HL-60 (cell line): Measurements from ENCODE around the gene SPATS2.

ENCODE experiments used
- DNase-seq, 2 experiments: peaks; one replicate each; pipeline ENCODE4 v3.0.0-alpha.2; 2010 to 2020; ENCODE audit warnings: low read depth in 1 of 2, low spot score in 1 of 2
- H3K27ac ChIP-seq: fragments of 250-450 bp; sonication (Bioruptor Pico); replicated peaks from 2 replicates; pipeline ENCODE4 v1.5.1; 2020; ENCODE audit warnings: mild to moderate bottlenecking, moderate library complexity
- H3K27me3 ChIP-seq: fragments of 250-450 bp; sonication (Bioruptor Pico); 2 replicates; pipeline ENCODE4 v1.5.1; 2021; ENCODE audit warnings: mild to moderate bottlenecking, moderate library complexity; ENCODE audit not compliant: insufficient read depth, poor library complexity, severe bottlenecking
- H3K4me3 ChIP-seq: replicated peaks from 2 replicates; pipeline ENCODE4 v1.5.1; 2011; ENCODE audit warnings: mild to moderate bottlenecking, control low read depth, low read length; ENCODE audit not compliant: insufficient read depth
- GABPA ChIP-seq: IDR thresholded peaks from 2 replicates; pipeline ENCODE4 v1.6.1; 2012; ENCODE audit warnings: low read depth
- POLR2AphosphoS5 ChIP-seq: IDR thresholded peaks from 2 replicates; pipeline ENCODE4 v1.6.1; 2012; ENCODE audit warnings: low read depth
- SPI1 ChIP-seq: IDR thresholded peaks from 2 replicates; pipeline ENCODE4 v1.6.1; 2012; ENCODE audit warnings: low read depth, mild to moderate bottlenecking, borderline replicate concordance
- TF ChIP-seq, protein P1 (sequence below): IDR thresholded peaks from one replicate; pipeline ENCODE4 v1.5.1; 2011; ENCODE audit warnings: low read length, control low read depth, inconsistent platforms; ENCODE audit not compliant: insufficient read depth
- TF ChIP-seq, protein P2 (sequence below): IDR thresholded peaks from 2 replicates; pipeline ENCODE4 v1.6.1; 2012; ENCODE audit warnings: low read depth; ENCODE audit not compliant: insufficient replicate concordance

SPATS2 gene

DNA sequence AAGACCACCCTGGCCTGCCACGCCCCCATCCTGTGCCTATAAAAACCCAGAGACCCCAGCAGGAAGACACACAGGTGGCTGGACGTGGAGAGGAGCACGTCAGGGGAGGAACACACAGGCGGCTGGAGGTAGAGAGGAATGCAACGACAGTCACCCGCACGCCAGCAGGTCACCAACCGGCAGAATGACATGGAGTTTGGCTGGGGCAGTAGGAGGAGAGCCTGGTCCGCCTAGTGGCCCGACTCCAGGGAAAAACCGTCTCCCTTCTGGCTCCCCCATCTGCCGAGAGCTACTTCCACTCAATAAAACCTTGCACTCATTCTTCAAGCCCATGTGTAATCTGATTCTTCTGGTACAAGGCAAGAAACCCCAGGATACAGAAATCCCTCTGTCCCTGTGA, 108.8 kb downstream of the SPATS2 start:
- H3K4me3 ChIP-seq, result no peak overlapping the region
- no peaks in the 10 kb centered on the region for H3K27me3 ChIP-seq
- no peak overlapping the region for H3K27ac ChIP-seq
- no peak for DNase-seq
- TF ChIP-seq GABPA, result no peak
- TF ChIP-seq, protein P1, sequence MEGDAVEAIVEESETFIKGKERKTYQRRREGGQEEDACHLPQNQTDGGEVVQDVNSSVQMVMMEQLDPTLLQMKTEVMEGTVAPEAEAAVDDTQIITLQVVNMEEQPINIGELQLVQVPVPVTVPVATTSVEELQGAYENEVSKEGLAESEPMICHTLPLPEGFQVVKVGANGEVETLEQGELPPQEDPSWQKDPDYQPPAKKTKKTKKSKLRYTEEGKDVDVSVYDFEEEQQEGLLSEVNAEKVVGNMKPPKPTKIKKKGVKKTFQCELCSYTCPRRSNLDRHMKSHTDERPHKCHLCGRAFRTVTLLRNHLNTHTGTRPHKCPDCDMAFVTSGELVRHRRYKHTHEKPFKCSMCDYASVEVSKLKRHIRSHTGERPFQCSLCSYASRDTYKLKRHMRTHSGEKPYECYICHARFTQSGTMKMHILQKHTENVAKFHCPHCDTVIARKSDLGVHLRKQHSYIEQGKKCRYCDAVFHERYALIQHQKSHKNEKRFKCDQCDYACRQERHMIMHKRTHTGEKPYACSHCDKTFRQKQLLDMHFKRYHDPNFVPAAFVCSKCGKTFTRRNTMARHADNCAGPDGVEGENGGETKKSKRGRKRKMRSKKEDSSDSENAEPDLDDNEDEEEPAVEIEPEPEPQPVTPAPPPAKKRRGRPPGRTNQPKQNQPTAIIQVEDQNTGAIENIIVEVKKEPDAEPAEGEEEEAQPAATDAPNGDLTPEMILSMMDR, result no peak
- no peak for TF ChIP-seq SPI1
- TF ChIP-seq, protein P2, sequence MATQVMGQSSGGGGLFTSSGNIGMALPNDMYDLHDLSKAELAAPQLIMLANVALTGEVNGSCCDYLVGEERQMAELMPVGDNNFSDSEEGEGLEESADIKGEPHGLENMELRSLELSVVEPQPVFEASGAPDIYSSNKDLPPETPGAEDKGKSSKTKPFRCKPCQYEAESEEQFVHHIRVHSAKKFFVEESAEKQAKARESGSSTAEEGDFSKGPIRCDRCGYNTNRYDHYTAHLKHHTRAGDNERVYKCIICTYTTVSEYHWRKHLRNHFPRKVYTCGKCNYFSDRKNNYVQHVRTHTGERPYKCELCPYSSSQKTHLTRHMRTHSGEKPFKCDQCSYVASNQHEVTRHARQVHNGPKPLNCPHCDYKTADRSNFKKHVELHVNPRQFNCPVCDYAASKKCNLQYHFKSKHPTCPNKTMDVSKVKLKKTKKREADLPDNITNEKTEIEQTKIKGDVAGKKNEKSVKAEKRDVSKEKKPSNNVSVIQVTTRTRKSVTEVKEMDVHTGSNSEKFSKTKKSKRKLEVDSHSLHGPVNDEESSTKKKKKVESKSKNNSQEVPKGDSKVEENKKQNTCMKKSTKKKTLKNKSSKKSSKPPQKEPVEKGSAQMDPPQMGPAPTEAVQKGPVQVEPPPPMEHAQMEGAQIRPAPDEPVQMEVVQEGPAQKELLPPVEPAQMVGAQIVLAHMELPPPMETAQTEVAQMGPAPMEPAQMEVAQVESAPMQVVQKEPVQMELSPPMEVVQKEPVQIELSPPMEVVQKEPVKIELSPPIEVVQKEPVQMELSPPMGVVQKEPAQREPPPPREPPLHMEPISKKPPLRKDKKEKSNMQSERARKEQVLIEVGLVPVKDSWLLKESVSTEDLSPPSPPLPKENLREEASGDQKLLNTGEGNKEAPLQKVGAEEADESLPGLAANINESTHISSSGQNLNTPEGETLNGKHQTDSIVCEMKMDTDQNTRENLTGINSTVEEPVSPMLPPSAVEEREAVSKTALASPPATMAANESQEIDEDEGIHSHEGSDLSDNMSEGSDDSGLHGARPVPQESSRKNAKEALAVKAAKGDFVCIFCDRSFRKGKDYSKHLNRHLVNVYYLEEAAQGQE, result no peak
- TF ChIP-seq POLR2AphosphoS5, result no peak

DNA sequence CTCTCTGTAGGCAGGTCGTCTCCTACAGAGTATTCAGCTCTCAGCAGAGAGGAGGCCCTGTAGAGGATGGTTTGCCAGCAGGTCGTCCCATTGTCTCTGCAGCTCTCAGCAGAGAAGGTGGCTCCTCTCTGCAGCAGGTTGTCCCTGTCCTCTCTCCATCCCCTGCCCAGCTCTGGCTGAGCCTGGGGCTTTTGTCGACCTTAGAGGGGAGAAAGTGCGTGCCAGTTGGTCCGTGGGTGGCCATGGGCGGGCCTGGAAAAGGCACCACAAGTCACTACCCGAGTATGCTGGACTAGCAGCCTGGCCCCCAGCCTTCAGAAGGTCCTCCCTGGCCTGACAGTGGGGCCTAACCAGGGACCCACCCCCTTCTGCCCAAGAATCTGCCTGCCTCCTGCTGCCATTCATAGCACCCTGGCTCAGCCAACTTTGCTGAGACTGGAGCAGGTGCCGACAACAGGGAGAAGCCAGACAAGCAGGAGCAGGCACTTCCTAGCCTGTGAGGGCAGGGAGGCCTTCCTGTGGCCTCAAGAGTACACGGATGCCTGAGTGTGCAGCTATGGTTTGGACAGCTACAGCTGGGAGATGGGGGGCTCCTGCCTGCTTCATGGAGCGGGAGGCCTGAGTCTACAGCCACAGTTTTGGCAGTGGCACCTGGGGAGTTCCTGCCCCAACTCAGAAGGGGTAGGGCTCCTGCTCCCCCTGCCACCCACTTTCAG, 111.8 kb downstream of the SPATS2 start:
- Histone ChIP-seq H3K27me3 (no peaks in the 10 kb centered on the region), H3K27ac (no peak overlapping the region), H3K4me3 (no peak overlapping the region)
- no peak for DNase-seq
- TF ChIP-seq, protein P2, result no peak
- no peak for TF ChIP-seq POLR2AphosphoS5
- TF ChIP-seq, protein P1, result no peak
- no peak for TF ChIP-seq GABPA
- TF ChIP-seq SPI1, result no peak

DNA sequence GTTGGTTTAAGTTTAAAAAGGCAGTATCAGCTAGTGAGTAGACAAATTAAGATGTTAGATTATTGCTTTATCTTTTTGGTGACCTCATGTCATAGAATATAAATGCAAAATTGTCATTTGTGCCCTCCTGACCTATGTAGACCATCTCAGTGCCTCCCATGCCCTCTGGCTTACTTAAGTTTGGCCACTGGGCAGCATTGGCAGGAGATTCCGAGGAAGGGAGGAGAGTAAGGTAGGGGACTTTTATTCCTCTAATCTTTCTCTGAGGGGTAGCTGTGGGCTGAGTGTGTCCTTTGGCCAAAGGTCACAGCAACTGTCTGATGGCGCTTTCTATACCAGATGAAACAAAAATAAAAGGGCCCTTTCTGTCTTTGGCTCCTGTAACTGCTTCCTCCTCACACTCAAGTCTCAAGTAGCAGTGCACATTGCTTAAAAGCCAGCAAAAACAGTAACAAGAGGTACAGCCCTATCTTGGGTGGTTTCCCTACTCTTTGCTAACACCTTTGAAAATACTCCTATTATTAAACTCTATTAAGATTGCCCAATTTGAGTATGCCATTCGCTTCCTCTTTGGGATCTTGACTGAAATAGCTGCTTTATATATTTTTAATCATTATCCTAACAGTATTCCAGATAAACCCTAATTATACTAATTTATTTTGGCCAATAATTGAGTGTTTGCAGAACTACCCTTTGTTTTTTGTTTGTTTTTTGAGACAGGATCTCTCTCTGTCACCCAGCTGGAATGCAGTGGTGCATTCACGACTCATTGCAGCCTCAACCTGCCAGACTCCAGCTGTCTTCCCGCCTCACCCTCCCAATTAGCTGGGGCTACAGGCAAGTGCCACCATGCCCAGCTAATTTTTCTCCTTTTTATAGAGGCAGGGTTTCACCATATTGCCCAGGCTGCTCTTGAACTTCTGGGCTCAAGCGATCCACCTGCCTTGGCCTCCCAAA, 115.1 kb downstream of the SPATS2 start:
- H3K4me3 ChIP-seq, result no peak overlapping the region
- no peak for TF ChIP-seq GABPA
- TF ChIP-seq, protein P2, result no peak
- TF ChIP-seq POLR2AphosphoS5, result no peak
- TF ChIP-seq SPI1, result no peak
- TF ChIP-seq, protein P1, result no peak
- no peaks in the 10 kb centered on the region for H3K27me3 ChIP-seq
- H3K27ac ChIP-seq, result no peak overlapping the region
- DNase-seq, result no peak
